ENCODE data around the gene CLSTN1. TPM values are rescaled to one million over a fixed set of nuclear protein-coding genes. Genes with fewer than 3 reads are reported as not detected.

The CLSTN1 gene
- total RNA-seq, 1 experiment from 2014 or later, result 99.0 TPM

GRCh38 chr1:9852004-9852403, 28.2 kb upstream of the CLSTN1 start:
- DNase-seq (ENCODE audit: low spot score), result no peak

- no peak for DNase-seq (ENCODE audit: low spot score)
These were observed 26.8 kb upstream of the CLSTN1 start for GRCh38 chr1:9850442-9851162.

DNA sequence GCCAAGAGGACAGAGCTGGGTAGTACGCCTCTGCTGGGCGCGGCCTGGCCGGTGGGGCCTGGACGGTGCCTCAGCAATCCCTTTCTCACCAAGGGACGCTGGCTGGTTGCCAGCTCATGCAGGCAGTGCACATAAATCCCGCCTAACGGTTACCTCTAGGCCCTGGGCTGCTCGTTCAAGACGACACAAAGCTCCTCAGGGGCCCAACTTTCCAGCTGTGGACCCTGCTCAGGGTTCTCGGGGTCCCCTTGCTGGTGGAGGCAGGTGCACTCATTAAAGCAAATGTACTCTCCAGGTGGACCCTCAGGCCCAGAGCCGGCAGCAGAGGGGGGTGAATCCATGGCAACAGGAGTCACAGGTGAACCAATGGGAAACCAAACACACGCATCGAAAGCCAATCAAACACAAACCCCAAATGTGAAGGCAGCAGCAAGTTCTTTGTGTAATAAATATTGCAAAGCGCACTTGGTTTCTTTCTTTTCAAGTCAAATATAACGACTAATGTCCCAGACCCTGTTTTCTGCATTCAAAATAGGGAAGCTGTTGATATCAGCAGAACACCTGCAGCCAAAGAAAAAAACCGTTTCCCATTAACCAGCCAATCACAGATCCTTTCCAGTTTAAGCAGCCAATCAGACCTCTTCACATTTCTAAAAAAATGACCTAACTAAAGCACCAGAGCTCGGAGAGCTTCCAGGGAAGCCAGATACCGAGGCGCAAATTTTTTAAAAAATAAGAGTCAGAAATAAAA, 26.1 kb upstream of the CLSTN1 start:
- no peak for DNase-seq (ENCODE audit: low spot score)

- DNase-seq (ENCODE audit: low spot score), result no peak
These were observed 24.3 kb upstream of the CLSTN1 start for GRCh38 chr1:9848022-9848421.

GRCh38 chr1:9847269-9847668, 23.5 kb upstream of the CLSTN1 start:
- no peak for DNase-seq (ENCODE audit: low spot score)

DNA sequence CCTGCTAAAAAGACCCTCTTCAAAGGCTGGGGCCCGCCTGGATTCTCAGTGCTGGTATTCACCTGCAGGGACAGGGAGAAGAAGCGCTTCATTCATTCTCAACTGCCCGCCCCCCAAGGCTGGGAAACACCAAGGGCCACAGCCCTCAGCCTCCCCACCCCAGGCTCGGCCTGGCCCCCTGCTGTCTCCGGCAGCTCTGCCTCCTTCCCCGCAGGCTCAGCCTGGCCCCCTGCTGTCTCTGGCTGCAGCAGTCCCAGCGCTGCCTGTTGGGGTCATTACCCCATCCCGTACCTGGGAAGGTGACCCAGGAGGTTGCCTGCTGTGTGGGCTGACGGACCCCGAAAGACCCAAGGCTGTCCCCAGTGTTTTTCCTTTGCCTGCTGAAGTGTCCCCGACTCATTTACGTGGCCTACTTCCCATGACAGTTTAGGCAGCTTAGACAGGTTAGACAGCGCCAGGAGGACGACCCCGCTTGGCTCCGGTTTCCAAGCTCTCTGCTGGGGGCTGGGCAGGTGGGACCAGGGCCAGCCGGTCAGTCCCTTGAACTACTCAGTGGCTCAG, 22.9 kb upstream of the CLSTN1 start:
- no peak for DNase-seq (ENCODE audit: low spot score)

- no peak for DNase-seq (ENCODE audit: low spot score)
These were observed 22.1 kb upstream of the CLSTN1 start for GRCh38 chr1:9845914-9846313.

DNA sequence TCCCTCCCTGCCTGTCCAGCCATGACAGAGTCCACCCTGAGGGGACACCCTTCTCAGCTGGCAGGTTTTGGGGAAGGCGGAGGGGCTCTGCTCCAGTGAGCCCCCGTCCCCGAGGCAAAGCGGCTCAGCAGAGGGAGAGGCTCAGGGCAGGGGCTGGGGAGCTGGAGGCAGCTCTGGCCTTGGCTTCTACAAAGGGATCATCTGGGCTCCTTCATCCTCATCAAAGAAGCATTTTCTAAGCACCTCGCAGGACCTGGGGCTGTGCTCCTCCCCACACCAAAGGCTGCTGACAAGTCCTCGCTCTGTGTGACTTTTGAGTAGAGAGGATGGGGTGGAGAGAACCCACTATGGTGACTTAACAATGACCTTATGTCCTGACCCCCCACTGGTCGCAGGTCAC, 21.0 kb upstream of the CLSTN1 start:
- no peak for DNase-seq (ENCODE audit: low spot score)

- no peak for DNase-seq (ENCODE audit: low spot score)
These were observed 20.3 kb upstream of the CLSTN1 start for GRCh38 chr1:9844106-9844505.

DNA sequence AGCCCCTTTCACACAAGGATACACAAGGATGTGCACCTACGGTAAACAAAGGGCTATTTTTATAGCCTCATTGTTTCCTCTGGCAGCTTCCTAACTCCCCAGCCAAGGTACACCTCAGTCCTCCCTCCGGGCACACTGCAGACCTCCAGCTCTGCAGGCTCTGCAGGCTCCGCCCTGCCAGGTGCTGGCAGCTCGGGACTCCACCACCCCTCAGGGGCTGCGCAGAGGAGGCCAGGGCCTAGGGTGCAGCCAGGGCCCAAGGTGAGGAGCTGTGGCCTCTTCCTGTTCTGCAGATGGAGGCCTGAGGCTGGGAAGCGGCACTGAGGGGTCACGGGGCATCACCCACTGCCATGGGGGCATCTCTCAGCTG, 19.8 kb upstream of the CLSTN1 start:
- DNase-seq (ENCODE audit: low spot score), result peak; percentile 50

GRCh38 chr1:9842781-9843575, 19.2 kb upstream of the CLSTN1 start:
- peak; percentile 60 for DNase-seq (ENCODE audit: low spot score)

DNA sequence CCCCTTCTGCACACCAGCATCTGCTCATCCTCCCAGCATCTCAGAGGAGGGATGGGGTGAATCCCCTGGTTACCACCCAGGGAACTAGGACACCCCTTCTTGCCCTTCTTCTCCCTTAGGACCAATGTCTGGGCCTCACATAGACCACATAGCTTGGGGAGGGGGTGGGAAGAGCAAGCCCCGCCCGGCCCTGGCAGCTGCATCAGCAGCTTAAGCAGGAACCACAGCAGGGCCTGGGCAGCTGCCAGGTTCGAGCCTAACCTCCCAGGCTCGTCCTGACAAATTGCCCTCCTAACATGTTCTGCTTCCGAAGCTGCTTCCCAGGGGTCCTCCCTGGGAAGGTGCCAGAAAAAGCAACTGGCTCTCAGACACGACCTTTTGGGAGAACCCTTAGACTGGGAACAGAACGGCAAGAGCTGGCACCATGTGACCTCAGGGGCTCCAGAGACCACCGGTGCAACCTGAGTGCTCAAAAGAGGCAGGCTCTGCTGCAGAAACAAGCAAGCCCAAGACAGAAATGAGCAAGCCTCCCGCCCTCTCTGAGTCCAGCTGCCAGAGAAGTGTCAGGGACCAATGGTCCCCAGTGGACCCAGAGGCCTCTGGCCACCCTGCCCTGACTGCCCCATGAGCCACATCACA, 18.4 kb upstream of the CLSTN1 start:
- DNase-seq (ENCODE audit: low spot score), result no peak

GRCh38 chr1:9841460-9841859, 17.7 kb upstream of the CLSTN1 start:
- DNase-seq (ENCODE audit: low spot score), result no peak

DNA sequence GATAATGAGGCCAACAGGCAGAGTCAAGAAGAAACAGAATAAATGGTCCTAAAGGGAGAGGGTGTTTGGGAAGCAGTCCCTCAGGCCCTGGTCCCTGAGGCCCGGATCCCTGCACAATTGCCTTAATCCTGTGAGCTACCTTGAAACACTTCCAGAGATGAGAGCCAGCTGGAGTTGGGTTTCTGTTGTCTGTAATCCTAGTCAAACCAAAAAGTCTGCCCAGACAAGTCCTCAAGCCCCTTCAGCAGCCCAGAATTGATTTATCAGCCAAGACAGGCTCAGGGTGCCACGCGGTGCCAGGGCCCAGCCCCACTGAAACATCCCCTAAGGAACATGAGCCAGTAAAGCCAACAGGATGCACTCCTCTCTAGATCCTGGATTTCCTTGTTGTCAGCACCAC, 16.4 kb upstream of the CLSTN1 start:
- no peak for DNase-seq (ENCODE audit: low spot score)

DNA sequence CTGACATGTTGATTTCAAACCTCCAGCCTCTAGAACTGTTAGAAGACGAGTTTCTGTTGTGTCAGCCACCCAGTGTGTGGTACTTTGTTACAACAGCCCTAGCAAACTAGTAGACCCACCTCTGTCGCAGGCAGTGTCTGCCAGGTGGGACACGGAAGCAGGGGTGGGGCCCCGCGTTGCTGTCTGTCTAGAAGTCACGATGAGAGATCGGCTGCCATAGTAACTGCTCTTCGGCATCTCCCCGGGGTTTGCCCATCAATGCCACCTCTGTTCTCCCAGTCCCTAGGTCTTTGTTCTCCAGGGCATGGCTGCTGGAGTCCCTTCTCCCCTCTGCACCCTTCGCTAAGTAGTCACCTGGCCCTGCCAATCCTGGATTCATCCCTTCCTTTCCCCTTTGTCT, 15.2 kb upstream of the CLSTN1 start:
- no peak for DNase-seq (ENCODE audit: low spot score)

GRCh38 chr1:9836632-9836960, 12.8 kb upstream of the CLSTN1 start:
- DNase-seq (ENCODE audit: low spot score), result peak; percentile 47

DNA sequence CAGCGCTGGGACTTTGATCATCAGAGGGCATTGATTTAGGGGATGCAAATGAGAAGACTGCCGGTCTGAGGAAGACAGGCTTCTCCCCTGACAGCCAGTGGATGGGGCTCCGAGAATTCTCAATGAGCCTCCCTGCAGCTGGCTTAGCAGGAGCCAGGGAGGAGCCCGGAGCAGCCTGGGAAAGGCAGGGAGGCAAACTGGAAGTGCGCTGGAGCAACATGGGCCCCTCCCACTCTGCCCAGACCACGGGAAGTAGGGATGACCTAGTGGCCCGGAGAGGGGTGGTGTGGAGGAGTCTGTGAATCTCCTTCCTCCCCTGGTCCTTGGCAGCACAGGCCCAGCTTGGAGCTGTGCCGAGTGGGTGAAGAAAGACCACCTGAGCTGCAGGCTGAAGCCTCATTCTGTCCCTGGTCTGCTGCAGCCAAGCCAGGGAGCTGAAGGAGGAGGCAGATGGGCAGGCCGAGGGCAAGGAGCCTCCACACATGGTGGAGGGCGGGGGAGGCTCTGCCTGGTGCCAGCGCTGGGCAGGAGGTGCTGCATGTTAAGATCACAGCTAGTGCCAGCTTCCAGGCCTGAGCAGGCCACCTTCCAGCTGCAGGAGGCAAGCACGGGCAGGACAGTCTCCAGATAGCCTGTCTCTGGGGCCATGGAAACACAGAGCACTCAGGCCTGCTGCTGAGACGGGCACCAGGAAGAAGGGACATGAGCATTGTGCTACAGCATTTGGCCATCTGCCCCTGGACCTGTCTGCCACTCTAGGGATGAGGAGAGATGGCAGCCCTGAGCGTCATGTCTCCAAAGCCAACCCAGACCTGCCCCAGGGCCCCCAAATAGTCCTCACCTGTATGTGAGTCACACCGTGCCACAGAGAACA, 12.2 kb upstream of the CLSTN1 start:
- DNase-seq (ENCODE audit: low spot score), result peak; percentile 45

GRCh38 chr1:9835404-9835757, 11.6 kb upstream of the CLSTN1 start:
- no peak for DNase-seq (ENCODE audit: low spot score)

GRCh38 chr1:9833632-9834031, 9.9 kb upstream of the CLSTN1 start:
- DNase-seq (ENCODE audit: low spot score), result no peak

GRCh38 chr1:9827558-9828185, 3.9 kb upstream of the CLSTN1 start:
- peak; percentile 50 for DNase-seq (ENCODE audit: low spot score)
